Activated CD8-positive, alpha-beta memory T cell treated with anti-CD3 and anti-CD28 coated beads, Interleukin-2, amount 50 U/mL, for 24 hours (primary cell): ENCODE measurements around the gene HAUS8.
"Not testable (repeated sequence)": the region's sequence is repeated elsewhere in the genome, so short reads cannot be mapped to it uniquely, and the experiment has no call there.

ENCODE experiments used
- DNase-seq: peaks from one replicate; pipeline ENCODE4 v3.0.0-alpha.2; 2020; ENCODE audit errors: extremely low read depth

The HAUS8 gene

GRCh38 chr19:17035842-17036424 is 39.3 kb downstream of the HAUS8 start:
- no peak for DNase-seq

GRCh38 chr19:17031741-17032140 is 43.5 kb downstream of the HAUS8 start:
- no peak for DNase-seq

- DNase-seq = no peak
Measured at GRCh38 chr19:17027535-17027975, 47.7 kb downstream of the HAUS8 start.

GRCh38 chr19:17026706-17027534 is 48.3 kb downstream of the HAUS8 start, which contains the start of gene CPAMD8:
Gene CPAMD8 (minus strand): TSS chr19:17026810. CDS start chr19:17026642, 168 bp downstream.
- no peak for DNase-seq

- no peak for DNase-seq
Measured at GRCh38 chr19:17025991-17026658, 49.1 kb downstream of the HAUS8 start.

GRCh38 chr19:17025361-17025760 is 49.9 kb downstream of the HAUS8 start:
- no peak for DNase-seq

GRCh38 chr19:17024941-17025340 is 50.3 kb downstream of the HAUS8 start:
- DNase-seq = not testable (repeated sequence)

- DNase-seq = no peak
Measured at GRCh38 chr19:17023805-17024204, 51.4 kb downstream of the HAUS8 start.

- DNase-seq = no peak
Measured at GRCh38 chr19:17022738-17023137, 52.5 kb downstream of the HAUS8 start.

GRCh38 chr19:17021793-17022590 is 53.3 kb downstream of the HAUS8 start:
- DNase-seq = no peak

- DNase-seq = no peak
Measured at GRCh38 chr19:17021328-17021727, 53.9 kb downstream of the HAUS8 start.

- DNase-seq = no peak
Measured at GRCh38 chr19:17020823-17021222, 54.4 kb downstream of the HAUS8 start.

GRCh38 chr19:17020385-17020784 is 54.9 kb downstream of the HAUS8 start:
- no peak for DNase-seq

GRCh38 chr19:17014212-17014861 is 60.9 kb downstream of the HAUS8 start:
- DNase-seq = not testable (repeated sequence)

GRCh38 chr19:17011485-17011884 is 63.8 kb downstream of the HAUS8 start:
- no peak for DNase-seq

GRCh38 chr19:17006579-17006978 is 68.7 kb downstream of the HAUS8 start:
- DNase-seq = no peak

GRCh38 chr19:17005000-17005399 is 70.3 kb downstream of the HAUS8 start:
- no peak for DNase-seq

GRCh38 chr19:17004386-17004785 is 70.9 kb downstream of the HAUS8 start:
- DNase-seq = no peak

- no peak for DNase-seq
Measured at GRCh38 chr19:17002455-17002854, 72.8 kb downstream of the HAUS8 start.

- peak; percentile 13 for DNase-seq
Measured at GRCh38 chr19:17001603-17002183, 73.6 kb downstream of the HAUS8 start.
